Measurements from ENCODE around the gene NDC1.
"Not testable (repeated sequence)": the region's sequence is repeated elsewhere in the genome, so short reads cannot be mapped to it uniquely, and the experiment has no call there.

The NDC1 gene

DNA sequence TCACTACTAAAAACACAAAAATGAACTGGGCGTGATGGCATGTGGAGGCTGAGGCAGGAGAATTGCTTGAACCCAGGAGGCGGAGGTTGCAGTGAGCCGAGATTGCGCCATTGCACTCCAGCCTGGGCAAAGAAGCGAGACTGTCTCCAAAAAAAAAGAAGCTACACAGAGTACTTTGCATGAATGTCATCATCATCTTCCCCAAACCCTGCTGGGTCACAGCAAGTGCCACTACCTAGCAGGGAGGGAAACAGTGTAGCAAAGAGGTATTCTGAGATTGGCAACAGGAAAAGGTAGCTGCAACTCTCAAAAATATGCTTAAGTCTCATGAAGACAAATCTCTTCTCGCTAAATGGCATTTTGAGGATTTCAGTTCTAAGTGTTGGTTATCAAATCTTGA, 12.8 kb downstream of the NDC1 start:
- Histone ChIP-seq H3K4me3 (ENCODE audit: low read length in 2 of 2) (no peak overlapping the region), H3K36me3 (ENCODE audit: control insufficient read depth in 2 of 2, insufficient read depth in 2 of 2, low read length in 2 of 2) (peaks cover 0 to 22% of the 10 kb centered on the region in 2 donors), H3K9me3 (ENCODE audit: control insufficient read depth in 2 of 2, low read length in 2 of 2) (no peaks in the 10 kb centered on the region), H3K9ac (ENCODE audit: low read length in 2 of 2) (no peak overlapping the region), H3K4me1 (ENCODE audit: control insufficient read depth, insufficient read depth, low read length) (no peaks in the 10 kb centered on the region), H3K27me3 (ENCODE audit: control insufficient read depth in 1 of 2, insufficient read depth in 2 of 2, low read length in 2 of 2) (no peaks in the 10 kb centered on the region), H3K27ac (ENCODE audit: low read length) (no peak overlapping the region)

DNA sequence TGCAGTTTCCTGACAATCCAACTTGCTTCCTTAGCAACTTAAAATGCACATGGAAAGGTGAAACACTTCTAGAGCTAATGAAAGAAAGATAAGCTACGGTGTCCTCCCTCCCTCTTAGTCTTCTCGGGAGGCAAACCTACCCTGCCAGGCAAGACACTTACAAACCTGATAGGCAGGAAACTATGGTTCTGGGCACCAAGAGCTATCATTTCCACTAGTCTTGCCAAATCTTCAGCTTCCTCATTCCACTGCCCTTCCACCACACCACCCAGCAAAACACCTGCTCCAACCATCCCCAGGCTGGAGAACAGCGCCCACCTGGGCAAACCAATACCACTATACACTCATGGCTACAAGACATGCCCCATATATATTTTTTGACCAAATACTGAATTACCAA, 15.2 kb downstream of the NDC1 start:
- Histone ChIP-seq H3K9me3 (ENCODE audit: control insufficient read depth in 2 of 2, low read length in 2 of 2) (no peaks in the 10 kb centered on the region), H3K36me3 (ENCODE audit: control insufficient read depth in 2 of 2, insufficient read depth in 2 of 2, low read length in 2 of 2) (peaks cover 0 to 16% of the 10 kb centered on the region in 2 donors), H3K4me1 (ENCODE audit: control insufficient read depth, insufficient read depth, low read length) (no peaks in the 10 kb centered on the region), H3K4me3 (ENCODE audit: low read length in 2 of 2) (no peak overlapping the region), H3K27ac (ENCODE audit: low read length) (no peak overlapping the region), H3K9ac (ENCODE audit: low read length in 2 of 2) (no peak overlapping the region), H3K27me3 (ENCODE audit: control insufficient read depth in 1 of 2, insufficient read depth in 2 of 2, low read length in 2 of 2) (no peaks in the 10 kb centered on the region)

DNA sequence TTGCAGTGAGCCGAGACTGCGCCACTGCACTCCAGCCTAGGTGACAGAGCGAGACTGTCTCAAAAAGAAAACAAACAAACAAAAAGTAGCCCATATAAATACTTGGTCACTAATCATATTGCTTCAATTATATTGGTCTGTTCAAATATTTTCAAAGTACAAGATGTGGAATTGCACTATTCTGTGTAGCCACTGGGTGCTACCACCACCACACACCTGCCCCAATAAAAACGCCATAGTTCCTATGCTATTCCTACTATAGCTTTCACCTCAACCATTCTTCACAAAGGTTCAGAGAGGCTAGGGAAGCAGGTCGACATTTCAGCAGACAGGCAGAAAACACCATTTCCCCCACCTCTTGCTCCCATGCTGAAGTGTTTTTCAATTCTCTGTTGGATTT, 16.7 kb downstream of the NDC1 start:
- Histone ChIP-seq H3K27me3 (ENCODE audit: control insufficient read depth in 1 of 2, insufficient read depth in 2 of 2, low read length in 2 of 2) (no peaks in the 10 kb centered on the region), H3K9ac (ENCODE audit: low read length in 2 of 2) (no peak overlapping the region), H3K4me3 (ENCODE audit: low read length in 2 of 2) (no peak overlapping the region), H3K36me3 (ENCODE audit: control insufficient read depth in 2 of 2, insufficient read depth in 2 of 2, low read length in 2 of 2) (peaks cover 0 to 16% of the 10 kb centered on the region in 2 donors), H3K4me1 (ENCODE audit: control insufficient read depth, insufficient read depth, low read length) (no peaks in the 10 kb centered on the region), H3K27ac (ENCODE audit: low read length) (no peak overlapping the region), H3K9me3 (ENCODE audit: control insufficient read depth in 2 of 2, low read length in 2 of 2) (no peaks in the 10 kb centered on the region)

DNA sequence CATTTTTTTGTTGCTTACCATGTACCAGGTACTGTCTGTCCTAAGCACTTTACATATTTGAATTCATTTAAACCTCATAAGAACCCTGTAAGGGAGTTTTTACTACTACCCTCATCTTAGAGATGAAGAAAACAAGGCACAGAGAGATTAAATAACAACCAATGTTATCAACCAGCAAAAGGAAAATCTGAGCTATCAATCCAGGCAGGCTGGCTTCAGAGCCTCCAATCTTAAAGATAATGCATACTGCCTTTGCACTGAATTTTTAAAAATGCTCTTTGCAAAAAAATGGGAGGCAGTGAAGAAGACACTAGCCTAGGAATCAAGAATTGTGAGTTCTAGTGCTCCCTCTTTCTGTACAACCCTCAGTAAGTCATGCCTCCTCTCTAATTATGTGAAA, 18.7 kb downstream of the NDC1 start:
- no peak overlapping the region for H3K27ac ChIP-seq (ENCODE audit: low read length)
- peaks cover 0 to 11% of the 10 kb centered on the region in 2 donors for H3K36me3 ChIP-seq (ENCODE audit: control insufficient read depth in 2 of 2, insufficient read depth in 2 of 2, low read length in 2 of 2)
- H3K9me3 ChIP-seq (ENCODE audit: control insufficient read depth in 2 of 2, low read length in 2 of 2): no peaks in the 10 kb centered on the region
- H3K9ac ChIP-seq (ENCODE audit: low read length in 2 of 2): no peak overlapping the region
- no peaks in the 10 kb centered on the region for H3K27me3 ChIP-seq (ENCODE audit: control insufficient read depth in 1 of 2, insufficient read depth in 2 of 2, low read length in 2 of 2)
- no peaks in the 10 kb centered on the region for H3K4me1 ChIP-seq (ENCODE audit: control insufficient read depth, insufficient read depth, low read length)
- H3K4me3 ChIP-seq (ENCODE audit: low read length in 2 of 2): no peak overlapping the region

DNA sequence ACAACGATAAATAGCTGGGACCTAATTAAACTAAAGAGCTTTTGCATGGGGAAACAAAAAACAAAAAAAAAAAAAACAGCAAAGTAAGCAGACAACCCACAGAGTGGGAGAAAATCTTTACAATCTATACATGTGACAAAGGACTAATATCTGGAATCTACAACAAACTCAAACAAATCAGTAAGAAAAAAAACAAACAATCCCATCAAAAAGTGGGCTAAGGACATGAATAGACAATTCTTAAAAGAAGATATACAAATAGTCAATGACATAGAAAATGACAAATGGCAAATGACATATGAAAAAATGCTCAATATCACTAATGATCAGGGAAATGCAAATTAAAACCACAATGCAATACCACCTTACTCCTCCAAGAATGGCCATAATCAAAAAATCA, 21.5 kb downstream of the NDC1 start:
- H3K9ac ChIP-seq (ENCODE audit: low read length in 2 of 2); H3K9me3 ChIP-seq (ENCODE audit: control insufficient read depth in 2 of 2, low read length in 2 of 2); H3K36me3 ChIP-seq (ENCODE audit: control insufficient read depth in 2 of 2, insufficient read depth in 2 of 2, low read length in 2 of 2); H3K27ac ChIP-seq (ENCODE audit: low read length); H3K27me3 ChIP-seq (ENCODE audit: control insufficient read depth in 1 of 2, insufficient read depth in 2 of 2, low read length in 2 of 2); H3K4me1 ChIP-seq (ENCODE audit: control insufficient read depth, insufficient read depth, low read length); H3K4me3 ChIP-seq (ENCODE audit: low read length in 2 of 2): not testable (repeated sequence)

DNA sequence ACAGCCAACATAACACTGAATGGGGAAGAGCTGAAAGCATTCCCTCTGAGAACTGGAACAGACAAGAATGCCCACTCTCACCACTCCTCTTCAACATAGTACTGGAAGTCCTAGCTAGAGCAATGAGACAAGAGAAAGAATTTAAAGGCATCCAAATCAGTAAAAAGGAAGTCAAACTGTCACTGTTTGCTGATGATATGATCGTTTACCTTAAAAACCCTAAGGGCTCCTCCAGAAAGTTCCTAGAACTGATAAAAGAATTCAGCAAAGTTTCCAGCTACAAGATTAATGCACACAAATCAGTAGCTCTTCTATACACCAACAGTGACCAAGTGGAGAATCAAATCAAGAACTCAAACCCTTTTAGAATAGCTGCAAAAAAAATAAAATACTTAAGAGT, 22.6 kb downstream of the NDC1 start:
- not testable (repeated sequence) for H3K9ac ChIP-seq (ENCODE audit: low read length in 2 of 2); H3K36me3 ChIP-seq (ENCODE audit: control insufficient read depth in 2 of 2, insufficient read depth in 2 of 2, low read length in 2 of 2); H3K9me3 ChIP-seq (ENCODE audit: control insufficient read depth in 2 of 2, low read length in 2 of 2); H3K27ac ChIP-seq (ENCODE audit: low read length); H3K27me3 ChIP-seq (ENCODE audit: control insufficient read depth in 1 of 2, insufficient read depth in 2 of 2, low read length in 2 of 2); H3K4me1 ChIP-seq (ENCODE audit: control insufficient read depth, insufficient read depth, low read length); H3K4me3 ChIP-seq (ENCODE audit: low read length in 2 of 2)

DNA sequence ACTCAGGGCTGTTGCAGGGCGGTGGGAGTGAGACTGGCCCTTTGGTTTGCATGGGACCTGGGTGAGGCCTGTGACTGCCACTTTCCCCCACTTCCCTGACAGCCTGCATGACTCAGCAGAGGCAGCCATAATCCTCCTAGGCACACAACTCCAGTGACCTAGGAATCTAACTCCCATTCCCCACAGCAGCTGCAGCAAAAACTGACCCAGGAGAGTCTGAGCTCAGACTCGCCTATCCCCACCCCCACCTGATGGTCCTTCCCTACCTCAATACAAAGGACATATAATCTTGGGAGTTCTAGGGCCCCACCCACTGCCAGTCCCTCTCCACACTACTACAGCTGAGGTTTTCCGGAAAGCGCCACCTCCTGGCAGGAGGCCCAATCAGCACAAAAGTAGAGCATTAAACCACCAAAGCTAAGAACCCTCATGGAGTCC, 26.7 kb downstream of the NDC1 start:
- Histone ChIP-seq H3K27me3 (ENCODE audit: control insufficient read depth in 1 of 2, insufficient read depth in 2 of 2, low read length in 2 of 2) (no peaks in the 10 kb centered on the region), H3K4me3 (ENCODE audit: low read length in 2 of 2) (no peak overlapping the region), H3K27ac (ENCODE audit: low read length) (no peak overlapping the region), H3K4me1 (ENCODE audit: control insufficient read depth, insufficient read depth, low read length) (no peaks in the 10 kb centered on the region), H3K36me3 (ENCODE audit: control insufficient read depth in 2 of 2, insufficient read depth in 2 of 2, low read length in 2 of 2) (peaks cover 0 to under 1% of the 10 kb centered on the region in 2 donors), H3K9ac (ENCODE audit: low read length in 2 of 2) (no peak overlapping the region), H3K9me3 (ENCODE audit: control insufficient read depth in 2 of 2, low read length in 2 of 2) (no peaks in the 10 kb centered on the region)

DNA sequence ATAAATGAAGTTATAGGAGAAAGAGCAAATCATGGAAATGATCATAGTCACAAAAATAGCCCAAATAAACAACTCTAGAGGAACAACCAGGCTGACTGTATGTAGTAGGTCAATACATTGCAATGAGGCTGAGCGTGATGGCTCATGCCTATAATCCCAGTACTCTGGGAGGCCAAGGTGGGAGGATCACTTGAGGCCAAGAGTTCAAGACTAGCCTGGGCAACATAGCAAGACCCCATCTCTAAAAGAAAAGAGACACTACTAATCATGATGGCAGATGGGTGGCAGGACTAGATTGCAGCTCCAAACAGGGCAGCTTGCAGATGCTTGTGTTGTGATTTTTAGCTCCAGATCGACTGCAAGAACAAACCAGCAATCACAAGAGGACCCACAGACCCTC, 27.6 kb downstream of the NDC1 start:
- Histone ChIP-seq H3K4me3 (ENCODE audit: low read length in 2 of 2) (no peak overlapping the region), H3K9me3 (ENCODE audit: control insufficient read depth in 2 of 2, low read length in 2 of 2) (no peaks in the 10 kb centered on the region), H3K4me1 (ENCODE audit: control insufficient read depth, insufficient read depth, low read length) (no peaks in the 10 kb centered on the region), H3K27me3 (ENCODE audit: control insufficient read depth in 1 of 2, insufficient read depth in 2 of 2, low read length in 2 of 2) (no peaks in the 10 kb centered on the region), H3K36me3 (ENCODE audit: control insufficient read depth in 2 of 2, insufficient read depth in 2 of 2, low read length in 2 of 2) (peaks cover 0 to 3% of the 10 kb centered on the region in 2 donors), H3K27ac (ENCODE audit: low read length) (no peak overlapping the region), H3K9ac (ENCODE audit: low read length in 2 of 2) (no peak overlapping the region)

DNA sequence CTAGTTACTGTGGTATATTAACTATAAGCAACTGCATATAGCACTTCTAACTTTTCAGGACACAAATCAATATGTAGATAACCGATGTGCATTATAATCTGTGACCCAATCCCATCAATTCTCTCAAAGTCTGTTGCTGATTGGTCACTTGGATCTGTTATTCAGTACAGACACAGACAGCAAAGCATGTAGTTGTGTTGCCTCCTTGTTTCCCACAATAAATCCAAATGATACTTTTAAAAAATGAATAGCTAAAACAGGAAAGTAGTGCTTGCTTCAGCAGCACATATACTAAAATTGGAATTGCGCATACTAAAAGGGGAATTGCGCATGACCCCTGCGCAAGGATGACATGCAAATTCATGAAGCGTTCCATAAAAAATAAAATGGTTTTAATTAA, 28.1 kb downstream of the NDC1 start:
- H3K27ac ChIP-seq (ENCODE audit: low read length): no peak overlapping the region
- H3K27me3 ChIP-seq (ENCODE audit: control insufficient read depth in 1 of 2, insufficient read depth in 2 of 2, low read length in 2 of 2): no peaks in the 10 kb centered on the region
- no peak overlapping the region for H3K4me3 ChIP-seq (ENCODE audit: low read length in 2 of 2)
- no peak overlapping the region for H3K9ac ChIP-seq (ENCODE audit: low read length in 2 of 2)
- no peaks in the 10 kb centered on the region for H3K9me3 ChIP-seq (ENCODE audit: control insufficient read depth in 2 of 2, low read length in 2 of 2)
- H3K36me3 ChIP-seq (ENCODE audit: control insufficient read depth in 2 of 2, insufficient read depth in 2 of 2, low read length in 2 of 2): peaks cover 0 to 3% of the 10 kb centered on the region in 2 donors
- H3K4me1 ChIP-seq (ENCODE audit: control insufficient read depth, insufficient read depth, low read length): no peaks in the 10 kb centered on the region

DNA sequence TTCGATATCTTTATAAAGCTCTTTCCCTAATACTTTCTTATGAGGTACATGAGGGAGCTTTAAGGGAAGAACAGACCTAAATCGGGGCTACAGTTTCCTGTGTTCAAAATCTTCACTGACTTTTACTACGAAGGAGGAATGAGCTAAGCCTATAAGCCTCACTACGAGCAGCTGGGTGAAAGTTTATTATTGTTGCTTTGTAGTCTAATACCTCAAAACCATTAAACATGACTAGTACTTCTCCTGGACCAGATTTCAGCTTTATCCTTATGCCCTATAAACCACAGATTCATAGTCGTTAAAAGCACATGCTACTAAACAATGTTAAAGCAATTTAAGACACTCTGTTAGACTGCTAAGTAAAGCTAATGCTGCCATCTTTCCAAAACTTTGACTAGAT, 30.2 kb downstream of the NDC1 start:
- Histone ChIP-seq H3K36me3 (ENCODE audit: control insufficient read depth in 2 of 2, insufficient read depth in 2 of 2, low read length in 2 of 2) (peaks cover 0 to 3% of the 10 kb centered on the region in 2 donors), H3K4me3 (ENCODE audit: low read length in 2 of 2) (no peak overlapping the region), H3K27ac (ENCODE audit: low read length) (no peak overlapping the region)

DNA sequence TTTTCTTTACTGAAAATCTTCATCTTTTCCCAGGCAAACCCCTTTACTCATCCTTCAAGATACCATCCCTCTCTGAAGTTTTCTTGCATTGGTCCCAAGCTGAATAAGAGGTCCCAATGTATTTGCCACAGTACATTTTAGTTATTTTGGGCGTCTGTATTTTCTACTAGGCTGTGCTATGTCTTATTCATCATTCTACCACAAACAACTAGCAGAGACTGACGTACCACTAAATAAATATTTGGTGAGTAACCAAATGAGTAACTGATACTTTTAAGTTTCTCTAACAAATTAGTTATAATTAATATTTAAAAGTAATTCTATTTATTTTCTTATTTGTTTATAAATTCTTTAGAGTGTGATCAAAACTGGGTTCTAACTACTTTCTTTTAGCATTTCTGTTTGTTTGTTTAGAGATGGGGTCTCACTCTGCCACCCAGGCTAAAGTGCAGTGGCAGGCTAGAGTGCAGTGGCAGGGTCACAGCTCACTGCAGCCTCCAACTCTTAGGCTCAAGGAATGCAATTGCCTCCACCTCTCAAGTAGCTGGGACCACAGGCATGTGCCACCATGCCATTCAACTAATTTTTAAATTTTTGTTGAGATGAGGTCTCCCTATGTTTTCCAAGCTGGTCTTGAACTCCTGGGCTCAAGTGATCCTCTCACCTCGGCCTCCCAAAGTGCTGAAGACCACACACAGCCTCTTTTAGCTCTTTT, 33.1 kb downstream of the NDC1 start:
- H3K27ac ChIP-seq (ENCODE audit: low read length): no peak overlapping the region
- no peak overlapping the region for H3K4me3 ChIP-seq (ENCODE audit: low read length in 2 of 2)
- peaks cover 4 to 8% of the 10 kb centered on the region in 2 donors for H3K36me3 ChIP-seq (ENCODE audit: control insufficient read depth in 2 of 2, insufficient read depth in 2 of 2, low read length in 2 of 2)
- no peaks in the 10 kb centered on the region for H3K4me1 ChIP-seq (ENCODE audit: control insufficient read depth, insufficient read depth, low read length)
- no peaks in the 10 kb centered on the region for H3K27me3 ChIP-seq (ENCODE audit: control insufficient read depth in 1 of 2, insufficient read depth in 2 of 2, low read length in 2 of 2)
- H3K9me3 ChIP-seq (ENCODE audit: control insufficient read depth in 2 of 2, low read length in 2 of 2): no peaks in the 10 kb centered on the region
- H3K9ac ChIP-seq (ENCODE audit: low read length in 2 of 2): no peak overlapping the region

More for the DNA sequence above, 30.2 kb downstream of the NDC1 start:
- no peak overlapping the region for H3K9ac ChIP-seq (ENCODE audit: low read length in 2 of 2)
- no peaks in the 10 kb centered on the region for H3K4me1 ChIP-seq (ENCODE audit: control insufficient read depth, insufficient read depth, low read length)
- H3K27me3 ChIP-seq (ENCODE audit: control insufficient read depth in 1 of 2, insufficient read depth in 2 of 2, low read length in 2 of 2): no peaks in the 10 kb centered on the region
- H3K9me3 ChIP-seq (ENCODE audit: control insufficient read depth in 2 of 2, low read length in 2 of 2): no peaks in the 10 kb centered on the region
